HUES64 (cell line): ENCODE measurements around the gene CNTLN.
"Not testable (repeated sequence)": the region's sequence is repeated elsewhere in the genome, so short reads cannot be mapped to it uniquely, and the experiment has no call there.

ENCODE experiments used
- H3K27ac ChIP-seq: 2 replicates; pipeline ENCODE4 v1.7.0; 2013; ENCODE audit warnings: low read depth, low read length, inconsistent platforms
- H3K27me3 ChIP-seq: 2 replicates; pipeline ENCODE4 v1.6.1; 2013; ENCODE audit warnings: mild to moderate bottlenecking, low read length; ENCODE audit not compliant: insufficient read depth
- H3K36me3 ChIP-seq: 2 replicates; pipeline ENCODE4 v1.6.1; 2013; ENCODE audit warnings: mild to moderate bottlenecking, low read length; ENCODE audit not compliant: insufficient read depth
- H3K4me1 ChIP-seq: 2 replicates; pipeline ENCODE4 v1.6.1; 2013; ENCODE audit warnings: mild to moderate bottlenecking, low read length, moderate library complexity; ENCODE audit not compliant: insufficient read depth
- H3K4me3 ChIP-seq: 2 replicates; pipeline ENCODE4 v1.5.1; 2013; ENCODE audit warnings: mild to moderate bottlenecking, low read length, moderate library complexity
- H3K9ac ChIP-seq: 2 replicates; pipeline ENCODE4 v1.6.1; 2013; ENCODE audit warnings: mild to moderate bottlenecking, low read depth, low read length
- H3K9me3 ChIP-seq: 2 replicates; pipeline ENCODE4 v1.6.1; 2013; ENCODE audit warnings: low read depth, low read length; ENCODE audit not compliant: insufficient read depth
- WGBS: fragments of 150-250, 120-280 bp; methylation state at CpG from one replicate; pipeline ENCODE4 v1.1.7; 2013; ENCODE audit warnings: missing lambda C conversion rate; 5-methylcytosine and 5-hydroxymethylcytosine counted together

CNTLN gene

DNA sequence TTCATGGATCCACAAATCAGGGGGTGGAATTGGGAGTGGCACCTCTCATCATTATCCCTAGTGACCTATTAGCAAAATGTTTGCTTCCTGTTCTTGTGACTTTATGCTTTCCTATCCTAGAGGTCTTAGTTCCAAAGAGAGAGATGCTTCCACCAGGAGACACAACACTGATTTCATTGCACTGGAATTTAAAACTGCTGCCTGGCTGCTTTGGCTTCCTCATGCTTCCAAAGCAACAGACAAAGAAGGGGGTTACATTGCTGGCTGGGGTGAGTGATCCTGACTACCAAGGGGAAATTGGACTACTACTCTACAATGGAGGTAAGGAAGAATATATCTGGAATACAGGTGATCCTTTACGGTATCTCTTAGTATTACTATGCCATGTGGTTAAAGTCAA, 374.9 kb downstream of the CNTLN start:
- no peaks in the 10 kb centered on the region for H3K9me3 ChIP-seq
- no peaks in the 10 kb centered on the region for H3K27me3 ChIP-seq
- H3K27ac ChIP-seq: no peak overlapping the region
- H3K4me3 ChIP-seq: no peak overlapping the region
- no peaks in the 10 kb centered on the region for H3K36me3 ChIP-seq
- H3K4me1 ChIP-seq: no peaks in the 10 kb centered on the region
- WGBS: no CpG with 5 or more reads among the region's 1 CpG
- no peak overlapping the region for H3K9ac ChIP-seq

DNA sequence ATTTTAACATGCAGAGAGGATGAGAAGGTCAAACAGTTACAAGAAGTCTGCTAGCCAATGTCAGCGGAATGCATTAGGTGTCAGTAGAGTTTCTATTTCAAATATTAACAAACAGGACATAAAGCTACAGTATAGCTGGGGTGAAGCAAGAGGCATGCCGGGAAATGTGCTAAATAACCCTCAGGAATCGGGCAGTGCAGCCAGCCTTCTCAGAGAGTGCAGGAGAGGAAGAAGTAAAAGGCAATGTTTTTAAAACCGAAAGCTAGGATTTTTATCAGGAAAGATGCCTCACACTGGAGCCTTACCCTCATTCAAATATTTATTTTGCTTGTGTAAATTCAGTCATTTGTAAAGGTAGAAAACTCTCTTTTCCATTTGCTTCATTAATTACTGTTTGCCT, 384.9 kb downstream of the CNTLN start:
- no peak overlapping the region for H3K4me3 ChIP-seq
- no peaks in the 10 kb centered on the region for H3K27me3 ChIP-seq
- H3K9me3 ChIP-seq: no peaks in the 10 kb centered on the region
- H3K9ac ChIP-seq: no peak overlapping the region
- no peaks in the 10 kb centered on the region for H3K36me3 ChIP-seq
- no peak overlapping the region for H3K27ac ChIP-seq
- peaks cover 17% of the 10 kb centered on the region; the same call in 1 of the 2 replicates for H3K4me1 ChIP-seq
- 61% methylated on average over 3 of the region's 4 CpGs for WGBS

DNA sequence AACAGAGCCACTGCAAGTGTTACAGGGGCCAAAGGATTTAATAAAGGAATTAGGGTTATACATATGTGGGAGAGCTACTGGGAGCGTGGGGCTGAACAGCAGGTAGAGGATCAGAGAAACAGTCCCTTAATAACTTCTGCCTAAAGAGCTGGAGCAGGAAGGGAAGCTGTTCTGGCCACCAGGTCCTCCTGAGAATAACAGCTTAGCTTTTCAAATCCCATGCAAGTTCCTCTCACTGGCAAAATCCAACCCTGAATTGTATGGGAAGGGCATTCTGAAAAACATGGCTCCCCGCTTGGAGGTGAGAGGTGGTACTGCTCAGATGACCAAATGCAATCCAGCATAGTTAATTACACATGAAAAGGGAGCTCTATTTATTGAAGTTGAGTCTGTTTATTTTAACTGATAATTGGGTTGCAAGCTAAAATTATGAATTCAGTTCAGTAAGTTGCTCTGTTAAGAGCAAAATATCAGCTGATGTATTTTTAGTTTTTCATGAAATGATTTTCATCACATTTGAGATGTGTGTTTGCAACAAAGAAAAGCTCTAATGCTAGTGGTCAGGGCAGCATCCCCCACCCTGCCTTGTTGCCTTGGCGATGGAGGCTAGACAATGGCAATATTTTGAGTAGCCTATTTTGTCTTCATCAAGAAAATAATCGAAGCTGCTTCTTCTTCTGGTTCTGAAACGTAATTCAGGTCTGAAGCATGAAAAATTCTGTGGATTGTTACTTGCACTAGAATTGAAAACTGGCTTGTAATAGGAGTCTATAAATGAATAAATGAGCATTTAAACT, 385.6 kb downstream of the CNTLN start:
- no peak overlapping the region for H3K9ac ChIP-seq
- 0 out of 2 replicates have a peak overlapping the region, but pooled peaks have one; percentile 5 for H3K27ac ChIP-seq
- H3K36me3 ChIP-seq: no peaks in the 10 kb centered on the region
- peaks cover 17% of the 10 kb centered on the region; the same call in 1 of the 2 replicates for H3K4me1 ChIP-seq
- 84% methylated on average over 5 of the region's 5 CpGs for WGBS
- no peaks in the 10 kb centered on the region for H3K27me3 ChIP-seq
- no peak overlapping the region for H3K4me3 ChIP-seq
- H3K9me3 ChIP-seq: no peaks in the 10 kb centered on the region

DNA sequence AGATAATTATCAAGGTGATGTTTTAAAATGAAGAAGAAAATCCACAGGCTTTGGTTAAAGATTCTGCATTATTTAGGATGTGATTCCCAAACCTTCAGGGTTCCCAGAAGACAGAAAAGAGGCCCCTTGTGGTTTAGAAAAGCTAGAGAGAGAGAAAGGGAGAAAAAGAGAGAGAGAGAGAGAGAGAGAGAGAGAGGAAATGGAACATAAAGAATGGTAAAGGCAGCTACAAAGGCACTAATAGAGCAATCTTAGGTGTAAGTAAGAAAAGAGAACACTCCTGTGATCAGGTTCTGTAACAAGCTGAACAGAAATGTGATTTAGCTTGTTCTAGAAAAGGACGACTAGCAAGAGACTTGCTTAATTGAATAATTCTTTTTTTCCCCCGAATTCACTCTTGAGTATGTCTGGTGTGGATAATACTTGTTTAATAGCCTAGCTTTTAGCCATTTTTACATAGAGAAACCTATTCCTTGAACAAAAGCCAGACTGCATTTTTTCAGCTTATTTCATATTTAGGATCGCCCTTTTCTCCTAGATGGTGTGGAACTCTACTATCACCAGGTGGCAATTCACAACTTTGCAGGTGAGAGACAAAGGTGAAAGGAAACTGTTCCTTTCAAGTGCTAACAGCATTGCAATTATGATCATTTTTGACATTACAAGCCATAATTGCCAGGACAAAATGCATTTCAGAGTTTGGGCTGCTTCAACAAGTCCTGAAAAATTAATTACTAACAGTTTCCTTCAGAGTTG, 386.4 kb downstream of the CNTLN start:
- no peaks in the 10 kb centered on the region for H3K36me3 ChIP-seq
- H3K4me3 ChIP-seq: no peak overlapping the region
- no peaks in the 10 kb centered on the region for H3K9me3 ChIP-seq
- no peak overlapping the region for H3K27ac ChIP-seq
- H3K9ac ChIP-seq: no peak overlapping the region
- 90% methylated on average over 2 of the region's 3 CpGs for WGBS
- no peaks in the 10 kb centered on the region for H3K27me3 ChIP-seq
- peaks cover 17% of the 10 kb centered on the region; the same call in 1 of the 2 replicates for H3K4me1 ChIP-seq

DNA sequence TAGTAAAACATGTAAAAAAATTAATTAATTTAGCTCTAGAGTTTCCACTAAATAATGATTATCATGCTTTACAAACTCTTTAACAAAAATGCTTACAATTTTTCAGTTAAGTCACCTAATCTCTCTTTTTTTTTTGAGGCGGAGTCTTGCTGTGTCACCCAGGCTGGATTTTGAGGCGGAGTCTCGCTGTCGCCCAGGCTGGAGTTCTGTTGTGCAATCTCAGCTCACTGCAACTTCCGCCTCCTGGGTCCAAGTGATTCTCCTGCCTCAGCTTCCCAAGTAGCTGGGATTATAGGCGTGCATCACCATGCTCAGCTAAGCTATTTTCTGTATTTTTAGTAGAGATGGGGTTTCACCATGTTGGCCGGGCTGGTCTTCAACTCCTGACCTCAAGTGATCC, 391.9 kb downstream of the CNTLN start:
- H3K27me3 ChIP-seq, H3K27ac ChIP-seq, H3K9ac ChIP-seq, H3K36me3 ChIP-seq, H3K9me3 ChIP-seq, H3K4me1 ChIP-seq, H3K4me3 ChIP-seq: not testable (repeated sequence)
- WGBS: 86% methylated on average over 7 of the region's 7 CpGs

DNA sequence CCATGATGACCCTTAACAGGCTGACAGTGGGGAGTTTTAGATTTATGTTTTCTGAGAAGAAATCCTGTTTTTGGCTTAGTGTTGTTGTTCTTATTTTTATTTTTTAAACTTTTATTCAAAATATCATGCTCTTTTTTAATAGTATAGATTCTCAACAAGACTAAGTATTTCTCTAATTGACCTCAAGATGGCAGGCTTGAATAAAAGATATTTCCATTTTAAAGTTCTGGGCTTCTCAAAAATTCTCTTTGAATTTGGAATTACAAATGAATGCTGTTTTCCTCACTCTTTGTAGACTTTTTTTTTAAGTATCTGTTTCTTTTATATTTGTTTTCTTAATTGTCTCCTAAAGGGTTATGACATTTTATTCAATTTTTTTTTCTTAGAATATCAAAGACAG, 394.0 kb downstream of the CNTLN start:
- no peaks in the 10 kb centered on the region for H3K9me3 ChIP-seq
- no peaks in the 10 kb centered on the region for H3K36me3 ChIP-seq
- no peaks in the 10 kb centered on the region for H3K27me3 ChIP-seq
- no peak overlapping the region for H3K27ac ChIP-seq
- H3K9ac ChIP-seq: no peak overlapping the region
- H3K4me1 ChIP-seq: no peaks in the 10 kb centered on the region
- H3K4me3 ChIP-seq: no peak overlapping the region

DNA sequence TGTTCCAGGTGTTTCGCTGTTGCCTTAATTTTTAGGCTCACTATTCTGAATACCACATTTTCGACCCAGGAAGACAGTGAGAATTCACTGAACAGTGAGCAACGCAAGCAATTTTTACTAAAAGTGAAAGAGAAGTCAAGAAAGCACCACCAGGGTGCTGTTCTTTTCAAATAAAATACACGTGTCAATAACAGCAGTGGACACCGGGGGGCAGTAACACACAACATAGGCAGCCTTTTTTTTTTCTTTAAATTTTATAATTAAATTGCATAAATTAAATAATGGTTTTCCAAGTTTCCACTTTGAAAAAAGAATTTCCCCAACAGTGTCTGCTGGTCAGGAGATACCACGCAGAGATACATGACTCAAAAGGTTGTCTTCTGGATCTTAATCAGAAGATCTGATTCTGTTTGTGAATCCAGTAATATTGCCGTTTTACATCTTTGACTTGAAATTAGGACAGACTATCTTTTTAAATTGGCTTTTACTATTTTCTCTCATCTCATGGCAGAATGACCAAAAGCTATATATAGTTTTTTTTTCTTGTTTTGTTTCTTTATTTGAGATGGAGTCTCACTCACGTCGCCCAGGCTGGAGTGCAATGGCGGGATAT, 396.9 kb downstream of the CNTLN start:
- Histone ChIP-seq H3K27ac (no peak overlapping the region), H3K36me3 (no peaks in the 10 kb centered on the region), H3K27me3 (no peaks in the 10 kb centered on the region), H3K9me3 (no peaks in the 10 kb centered on the region), H3K4me1 (peaks cover 3% of the 10 kb centered on the region; the same call in 1 of the 2 replicates), H3K9ac (no peak overlapping the region), H3K4me3 (no peak overlapping the region)
- 57% methylated on average over 10 of the region's 10 CpGs for WGBS

DNA sequence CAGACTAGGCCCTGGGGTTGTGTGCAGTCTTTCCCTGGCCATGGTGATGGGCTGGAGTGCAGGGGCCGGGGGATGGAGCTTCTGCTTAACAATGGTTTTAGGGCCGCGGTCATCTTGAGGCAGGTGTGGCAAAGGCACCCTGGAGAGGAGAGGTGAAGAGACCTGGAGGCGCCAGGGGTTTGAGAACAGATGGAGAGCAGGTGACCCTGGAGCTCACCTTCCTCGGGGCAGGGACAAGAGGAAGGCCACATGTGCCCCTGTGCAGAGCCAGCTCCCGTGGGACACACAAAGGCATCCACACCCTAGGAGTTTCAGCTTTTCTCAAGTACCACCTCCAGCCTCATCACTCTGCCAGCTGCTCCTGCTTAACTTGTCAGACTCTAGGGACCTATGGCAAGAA, 397.6 kb downstream of the CNTLN start:
- H3K4me3 ChIP-seq: no peak overlapping the region
- H3K27ac ChIP-seq: no peak overlapping the region
- no peaks in the 10 kb centered on the region for H3K27me3 ChIP-seq
- peaks cover 3% of the 10 kb centered on the region; the same call in 1 of the 2 replicates for H3K4me1 ChIP-seq
- no peaks in the 10 kb centered on the region for H3K9me3 ChIP-seq
- 92% methylated on average over 6 of the region's 6 CpGs for WGBS
- H3K36me3 ChIP-seq: no peaks in the 10 kb centered on the region
- no peak overlapping the region for H3K9ac ChIP-seq

DNA sequence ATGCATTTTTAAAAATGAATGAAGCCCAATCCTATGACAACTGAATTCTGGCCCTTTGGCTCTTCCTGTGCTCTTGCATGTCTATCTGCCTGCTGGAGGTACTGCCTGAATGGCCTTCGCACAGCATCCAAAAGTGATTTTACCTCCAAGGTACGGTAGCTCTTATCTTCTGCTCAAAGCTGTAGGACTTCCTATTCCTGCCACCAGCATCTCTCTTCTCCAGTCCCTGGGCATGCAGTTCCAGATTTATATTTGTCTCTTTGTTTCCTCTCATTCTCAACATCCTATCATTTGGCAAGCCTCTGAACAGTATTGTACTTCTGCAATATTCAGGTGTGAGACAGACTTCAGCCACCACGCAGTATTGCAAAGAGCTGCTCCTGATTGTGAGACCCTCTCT, 400.3 kb downstream of the CNTLN start:
- H3K9ac ChIP-seq: no peak overlapping the region
- H3K27me3 ChIP-seq: no peaks in the 10 kb centered on the region
- no peak overlapping the region for H3K27ac ChIP-seq
- H3K9me3 ChIP-seq: peaks cover 15% of the 10 kb centered on the region
- H3K4me3 ChIP-seq: no peak overlapping the region
- H3K36me3 ChIP-seq: no peaks in the 10 kb centered on the region
- WGBS: 96% methylated on average over 3 of the region's 3 CpGs
- H3K4me1 ChIP-seq: peaks cover 3% of the 10 kb centered on the region; the same call in 1 of the 2 replicates

DNA sequence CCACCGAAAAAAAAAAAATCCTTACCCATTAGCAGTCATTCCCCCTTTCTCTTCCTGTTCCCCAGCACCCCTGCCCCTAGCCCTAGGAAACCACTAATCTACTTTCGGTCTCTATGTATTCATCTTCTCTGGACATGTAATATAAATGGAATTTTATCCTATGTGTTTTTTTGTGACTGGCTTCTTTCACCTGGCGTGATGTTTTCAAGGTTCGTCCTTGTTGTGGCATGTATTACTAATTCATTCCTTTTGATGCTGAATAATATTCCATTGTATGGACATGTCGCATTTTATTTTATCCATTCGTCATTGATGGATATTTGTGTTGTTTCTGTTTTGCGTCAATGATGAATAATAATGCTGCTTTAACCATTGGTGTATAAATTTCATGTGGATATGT, 401.2 kb downstream of the CNTLN start:
- Histone ChIP-seq H3K4me3 (no peak overlapping the region), H3K36me3 (no peaks in the 10 kb centered on the region), H3K4me1 (peaks cover 3% of the 10 kb centered on the region; the same call in 1 of the 2 replicates), H3K9ac (no peak overlapping the region), H3K27me3 (no peaks in the 10 kb centered on the region), H3K27ac (no peak overlapping the region), H3K9me3 (peaks cover 15% of the 10 kb centered on the region)
- 95% methylated on average over 5 of the region's 7 CpGs for WGBS

DNA sequence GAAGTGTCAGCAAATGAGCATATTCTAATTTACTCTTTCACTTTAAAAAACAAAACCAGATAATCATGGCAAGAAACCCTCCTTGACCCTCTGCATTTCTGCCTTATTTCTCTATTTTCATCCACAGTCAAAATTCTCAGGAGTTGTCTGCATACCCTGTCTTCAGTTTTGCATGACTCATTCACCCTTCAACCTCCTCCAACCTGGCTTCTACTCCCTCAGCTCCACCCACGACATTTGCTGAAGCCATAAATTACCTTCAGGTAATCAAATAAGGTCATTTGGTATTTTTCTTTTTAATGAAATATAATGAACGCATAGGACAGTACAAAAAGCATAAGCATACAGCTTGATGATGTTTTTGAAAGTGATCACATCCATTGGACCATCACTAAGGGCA, 416.2 kb downstream of the CNTLN start:
- Histone ChIP-seq H3K4me1 (no peaks in the 10 kb centered on the region), H3K27me3 (no peaks in the 10 kb centered on the region), H3K36me3 (no peaks in the 10 kb centered on the region), H3K9me3 (0 out of 2 replicates have a peak, but pooled peaks cover 2% of the 10 kb centered on the region), H3K4me3 (no peak overlapping the region), H3K27ac (no peak overlapping the region), H3K9ac (no peak overlapping the region)
- 82% methylated on average over 2 of the region's 2 CpGs for WGBS
